HG03432 (cell line): ENCODE data around the gene FSTL4.

ENCODE experiments used
- ATAC-seq: cut with Tn5 transposase; IDR thresholded peaks from one replicate; pipeline ENCODE4 v1.9.1; 2021; ENCODE audit warnings: mild to moderate bottlenecking, moderate library complexity; ENCODE audit not compliant: unreplicated experiment

The FSTL4 gene

DNA sequence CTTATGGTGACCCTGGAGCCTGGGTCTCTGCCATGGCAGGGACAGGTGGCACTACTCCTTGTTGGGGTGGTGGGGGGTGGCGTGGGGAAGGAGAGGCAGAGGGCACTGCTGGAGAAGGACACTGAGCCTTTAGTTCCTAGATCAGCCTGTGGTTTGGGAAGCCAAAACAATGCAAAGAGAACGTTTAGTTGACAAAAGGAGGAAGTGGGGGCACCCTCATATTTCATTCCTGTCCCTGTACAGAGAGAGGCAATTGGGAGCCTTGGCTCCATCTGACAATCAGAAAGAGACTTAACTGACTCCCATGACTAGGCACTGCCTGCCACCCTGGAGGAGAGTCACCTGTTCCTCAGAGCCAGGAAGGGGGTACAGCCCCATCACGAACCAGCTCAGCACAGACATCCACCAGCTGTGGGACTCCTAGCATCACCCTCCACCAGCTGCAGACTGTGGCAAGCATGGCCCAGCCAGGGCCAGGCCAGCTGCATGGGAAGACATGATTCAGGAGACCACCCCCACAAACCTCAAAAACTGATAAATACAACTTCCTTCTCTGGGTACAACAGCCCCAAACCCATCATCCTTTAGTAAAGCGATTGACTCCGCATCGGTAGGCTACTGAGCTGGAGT is 303.1 kb downstream of the FSTL4 start:
- ATAC-seq: no peak

DNA sequence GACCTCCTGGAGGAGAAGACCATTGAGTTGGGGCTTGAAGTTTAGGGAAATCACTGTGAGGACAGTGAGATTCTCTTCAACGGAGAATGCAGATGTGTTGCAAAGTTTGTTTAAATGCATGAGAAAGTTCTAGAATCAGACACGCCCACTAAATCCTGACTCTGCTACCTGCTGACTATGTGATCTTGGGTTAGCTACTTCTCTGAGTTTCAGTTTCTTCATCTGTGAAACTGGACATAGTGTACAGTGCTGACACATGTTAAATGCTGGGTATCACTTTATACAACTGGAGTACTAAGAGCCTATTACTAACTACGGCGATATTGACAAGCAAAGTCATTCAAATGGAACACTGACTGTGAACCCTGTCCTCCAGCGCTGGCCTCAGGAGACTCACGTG is 305.1 kb downstream of the FSTL4 start:
- ATAC-seq: no peak

DNA sequence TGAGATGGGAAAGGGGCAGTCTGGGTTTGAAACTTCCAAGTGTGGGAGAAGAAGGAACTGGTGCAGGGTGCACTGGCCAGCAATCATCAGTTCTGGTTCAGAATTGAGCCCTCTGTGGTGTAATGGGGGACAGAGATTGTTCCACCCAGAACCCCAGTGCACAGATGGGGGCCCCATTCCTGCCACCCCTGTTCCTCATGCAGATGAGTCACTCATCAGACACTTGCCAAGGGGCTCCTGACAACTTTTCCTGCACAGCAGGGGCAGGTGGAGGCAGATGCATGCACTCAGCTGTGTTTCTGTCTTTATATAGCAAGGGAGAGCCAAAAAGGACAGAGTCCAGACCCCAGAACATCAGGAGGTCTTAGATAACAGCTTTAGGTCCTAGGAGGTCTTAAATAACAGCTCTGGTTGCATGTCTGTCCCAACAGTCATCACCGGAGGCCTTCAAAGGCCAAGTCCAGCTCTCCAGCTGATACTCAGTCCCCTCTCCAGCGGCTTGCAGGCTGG is 307.6 kb downstream of the FSTL4 start:
- no peak for ATAC-seq

DNA sequence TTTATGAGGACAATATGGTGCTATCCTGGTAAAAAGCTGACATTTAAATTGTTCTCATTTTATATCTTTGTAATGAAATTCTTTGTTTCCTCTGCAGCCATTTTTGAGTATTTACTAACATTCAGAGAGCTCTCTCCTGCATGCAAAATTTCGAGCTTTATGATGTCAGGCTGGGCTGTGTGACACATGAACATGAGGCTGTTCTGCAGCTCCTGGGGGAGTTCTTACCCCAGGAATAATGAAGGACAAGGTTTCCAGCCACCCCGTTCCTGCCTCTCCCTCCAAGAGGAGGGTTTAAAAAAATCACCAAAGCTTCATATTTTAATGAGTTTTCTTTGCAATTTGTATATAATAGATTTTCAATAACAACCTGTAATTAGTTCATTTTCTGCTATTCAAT is 308.2 kb downstream of the FSTL4 start:
- ATAC-seq: no peak

DNA sequence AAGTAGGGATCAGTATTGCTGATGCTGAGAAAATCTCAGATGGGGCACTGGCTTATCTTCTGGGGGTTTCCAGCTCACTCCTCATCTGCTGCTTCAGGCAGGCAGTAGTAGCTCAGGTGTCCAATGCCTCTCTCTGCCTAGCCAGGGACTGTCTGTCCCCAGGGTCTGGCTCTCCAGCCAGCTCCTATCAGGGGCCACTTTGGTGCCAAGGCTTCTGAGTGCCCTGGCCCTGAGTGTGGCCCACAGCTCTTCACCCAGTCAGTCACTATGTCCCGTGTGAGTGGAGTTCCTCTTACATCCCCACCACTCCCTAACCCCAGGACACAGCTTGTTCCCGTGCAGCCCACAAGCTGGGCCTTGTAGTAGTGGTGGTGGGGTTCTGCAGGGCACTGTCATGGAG is 309.0 kb downstream of the FSTL4 start:
- no peak for ATAC-seq

DNA sequence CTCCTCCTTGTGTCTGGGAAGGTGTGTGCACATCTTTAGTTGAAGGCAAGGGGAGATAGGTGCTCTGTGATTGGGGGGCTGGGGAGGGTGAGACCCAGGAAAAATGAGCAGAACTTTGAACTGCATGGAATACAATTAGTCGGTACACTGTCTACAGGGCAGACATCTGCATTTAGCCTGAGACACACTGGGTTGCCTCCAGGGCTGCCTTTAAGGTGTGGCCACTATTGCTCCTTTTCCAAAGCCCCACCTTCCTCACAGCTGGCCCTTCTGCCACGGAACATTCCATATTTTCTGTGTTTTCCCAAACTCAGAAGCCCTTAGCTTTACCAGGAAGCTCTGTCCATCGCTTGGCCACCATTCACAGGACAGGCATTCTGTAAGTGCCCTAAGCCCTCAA is 312.6 kb downstream of the FSTL4 start:
- no peak for ATAC-seq

DNA sequence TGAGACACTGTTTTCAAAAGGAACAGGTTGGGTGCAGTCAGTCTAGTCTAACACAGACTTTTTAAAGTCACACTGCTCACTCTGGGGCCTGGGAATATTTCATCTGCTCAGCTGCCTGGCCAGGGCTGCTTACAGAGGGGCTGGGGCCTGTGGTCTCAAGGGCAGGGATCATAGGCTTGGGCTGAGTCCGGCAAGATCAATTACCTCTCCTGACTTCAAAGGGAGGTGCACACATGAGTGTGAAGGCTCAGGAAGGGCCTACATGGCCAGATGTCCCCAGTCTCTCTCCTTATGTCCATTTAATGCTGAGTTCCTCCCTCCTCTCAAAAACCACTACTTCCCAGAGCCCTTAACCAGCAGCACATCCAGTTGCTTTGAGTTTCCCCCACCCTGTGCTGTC is 313.3 kb downstream of the FSTL4 start:
- no peak for ATAC-seq

DNA sequence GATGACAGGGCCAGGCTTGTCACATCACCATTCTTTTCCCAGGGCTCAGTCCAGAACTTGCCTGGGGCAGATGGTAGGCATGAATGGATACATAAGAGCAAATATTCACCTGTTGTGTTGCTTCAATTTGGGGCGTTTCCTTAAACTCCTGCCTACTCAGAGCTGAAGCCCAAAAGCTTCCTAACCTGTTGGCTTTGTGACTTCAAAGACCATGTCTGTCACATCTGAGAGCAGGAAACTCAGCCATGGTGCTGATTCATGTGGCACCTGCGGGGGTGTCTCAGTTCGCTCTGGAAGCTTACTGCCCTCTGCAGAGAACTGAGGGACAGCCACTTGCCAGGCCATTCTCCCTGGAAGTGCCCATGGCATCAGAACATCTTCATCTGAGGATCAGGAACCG is 313.9 kb downstream of the FSTL4 start:
- ATAC-seq: no peak

DNA sequence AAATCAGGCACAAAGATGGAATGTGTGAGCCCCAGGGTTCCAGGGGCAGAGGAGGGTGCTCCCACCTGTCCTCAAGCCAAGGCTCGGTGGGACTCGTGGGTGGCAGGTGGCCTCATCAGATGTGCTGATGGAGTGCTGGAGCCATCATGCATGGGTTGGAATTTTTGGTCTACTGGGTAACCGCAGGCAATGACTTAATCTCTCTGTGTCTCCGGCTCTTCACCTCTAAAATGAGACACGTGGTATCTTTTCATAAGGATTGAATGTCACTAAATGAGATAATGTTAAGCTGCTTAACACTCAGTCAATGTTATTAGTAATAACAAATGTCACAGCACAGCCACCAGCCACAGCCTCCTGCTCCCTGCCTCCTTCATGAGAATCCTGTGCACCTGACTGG is 315.0 kb downstream of the FSTL4 start:
- no peak for ATAC-seq

DNA sequence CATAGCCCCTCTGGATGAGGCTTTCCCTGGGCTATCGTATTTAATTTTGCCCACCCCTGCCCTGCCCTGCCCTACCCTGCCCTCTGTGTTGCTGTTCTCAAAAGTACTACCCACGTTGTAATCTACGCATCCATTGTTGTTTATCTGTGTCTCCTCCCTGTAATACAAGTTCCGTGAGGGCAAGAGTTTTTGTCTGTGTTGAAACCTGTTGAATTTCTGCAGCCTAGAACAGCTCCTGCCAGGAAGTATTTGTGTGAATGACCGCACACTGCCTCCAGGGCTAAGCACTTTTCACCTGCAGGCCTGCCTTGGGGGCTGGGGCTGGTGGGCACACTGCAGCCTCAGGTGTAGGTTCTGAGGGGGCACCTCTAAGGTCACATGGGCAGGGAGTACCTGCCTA is 315.7 kb downstream of the FSTL4 start:
- ATAC-seq: no peak

DNA sequence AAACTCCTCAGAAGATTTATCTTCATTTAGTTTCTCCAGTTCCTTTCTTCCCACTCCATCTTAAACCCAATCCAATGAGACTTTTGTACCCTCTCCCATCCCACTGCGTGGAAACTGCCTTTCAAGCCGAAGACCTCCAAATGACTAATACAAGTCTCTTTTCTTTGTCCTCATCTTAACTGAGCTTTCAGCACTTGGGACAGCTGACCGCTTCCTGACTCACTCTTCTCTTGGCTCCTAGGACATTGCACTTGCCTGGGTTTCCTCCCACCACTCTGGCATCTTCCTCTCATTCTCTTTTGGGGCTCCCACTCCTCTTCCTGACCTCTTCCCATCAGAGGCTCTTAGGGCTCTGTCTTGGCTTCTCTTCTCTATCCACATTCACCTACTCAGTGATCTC is 316.8 kb downstream of the FSTL4 start:
- ATAC-seq: no peak

DNA sequence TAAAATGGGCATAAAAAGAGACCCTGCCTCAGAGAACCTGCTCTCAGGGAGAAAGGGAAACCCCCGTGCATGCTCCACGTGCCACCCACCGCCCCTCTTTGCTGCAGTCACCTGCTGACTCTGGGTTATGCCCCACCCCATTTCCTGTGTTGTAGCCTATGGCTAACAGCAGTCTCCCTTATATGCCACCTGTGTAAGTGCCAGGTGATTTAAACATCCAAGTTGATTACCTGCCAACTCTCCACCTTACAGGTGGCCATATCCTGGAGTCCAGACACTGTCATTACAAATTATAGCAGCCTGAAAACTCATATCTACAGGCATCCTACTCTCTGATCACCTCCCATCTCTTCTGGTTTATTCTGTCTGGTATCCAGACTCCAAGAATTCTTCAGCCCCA is 318.0 kb downstream of the FSTL4 start:
- no peak for ATAC-seq

DNA sequence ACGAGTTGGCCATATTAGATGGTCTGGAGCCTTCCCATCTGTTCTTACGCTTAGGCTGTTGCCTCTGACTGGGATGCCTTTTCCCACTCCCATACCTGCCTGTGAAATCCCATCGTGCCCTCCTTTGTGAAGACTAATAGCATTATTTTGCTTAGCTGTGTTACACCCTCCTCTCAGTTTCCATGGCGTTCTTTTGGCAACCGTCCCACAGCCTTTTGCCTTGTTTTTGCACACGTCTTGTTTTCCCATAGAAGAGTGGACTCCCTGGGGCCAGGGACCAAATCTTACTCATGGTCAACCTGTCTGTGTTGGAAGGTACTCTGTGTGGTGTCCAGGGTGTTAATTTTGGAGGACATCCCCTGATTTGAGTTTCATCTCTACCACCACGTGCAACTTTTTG is 318.4 kb downstream of the FSTL4 start:
- ATAC-seq: no peak

DNA sequence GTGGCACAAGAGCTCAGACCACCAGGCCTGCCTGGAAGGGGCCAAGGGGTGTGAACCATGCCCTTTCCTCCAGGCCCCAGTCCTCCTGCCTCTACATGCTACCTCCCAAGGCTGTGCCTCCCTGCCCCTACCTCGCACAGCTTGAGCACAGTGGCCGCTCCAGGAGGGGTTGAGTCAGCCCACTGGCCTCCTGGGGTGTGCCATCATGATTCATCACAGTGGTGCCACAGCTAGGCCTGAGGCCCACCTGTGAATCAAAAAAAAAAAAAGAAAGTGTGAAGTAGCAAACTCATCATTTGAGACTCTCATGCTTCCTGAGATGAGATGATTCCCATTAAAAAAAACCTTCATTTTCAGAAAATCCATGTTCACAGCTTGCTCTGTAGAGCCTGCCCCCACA is 320.0 kb downstream of the FSTL4 start:
- no peak for ATAC-seq

DNA sequence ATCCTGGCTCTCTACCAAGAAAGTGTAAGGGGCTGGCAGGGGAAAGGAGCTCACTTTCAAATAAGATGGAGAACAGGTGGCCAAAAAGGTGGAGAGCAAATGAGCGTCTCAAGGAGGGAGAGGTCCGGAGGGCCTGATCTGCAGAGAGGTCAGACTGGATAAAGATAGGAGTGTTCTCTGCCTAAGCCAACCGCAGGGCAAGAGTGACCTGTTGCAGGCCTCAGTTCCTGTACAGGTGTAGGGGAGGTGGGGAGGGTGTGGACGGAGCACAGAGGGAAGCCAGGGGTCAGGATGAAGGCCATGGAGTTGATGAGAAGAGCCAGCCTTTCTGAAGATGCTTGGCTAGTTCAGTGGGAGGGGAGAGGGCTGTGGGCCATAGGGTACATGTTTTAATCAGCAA is 320.8 kb downstream of the FSTL4 start:
- no peak for ATAC-seq

DNA sequence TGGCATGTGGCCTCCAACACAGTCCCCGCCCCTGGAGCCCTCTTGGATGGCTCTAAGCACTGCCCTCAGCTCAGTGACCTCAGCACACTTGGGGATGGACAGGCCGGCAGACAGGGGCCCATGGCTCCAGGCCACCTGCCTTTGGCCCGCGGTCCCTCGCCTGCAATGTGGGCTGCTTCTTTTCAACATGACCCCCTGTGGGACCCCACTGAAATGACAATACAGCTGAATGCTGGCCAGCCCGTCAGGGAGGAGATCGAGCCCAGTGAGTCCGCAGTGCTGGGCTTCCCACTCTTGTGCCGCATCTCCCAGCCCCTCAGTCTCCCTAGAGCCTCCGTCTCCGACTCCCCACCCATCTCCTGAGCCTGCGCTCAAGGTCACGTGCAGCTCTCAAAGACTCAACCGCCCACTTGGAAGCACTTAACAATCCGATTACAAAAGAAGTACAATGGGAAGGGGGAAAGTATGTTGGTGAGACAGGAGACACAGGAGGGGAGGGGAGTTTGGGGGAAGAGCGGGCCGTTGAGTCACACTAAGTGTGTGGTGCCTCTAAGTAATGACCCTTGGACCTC is 321.6 kb downstream of the FSTL4 start:
- ATAC-seq: no peak

DNA sequence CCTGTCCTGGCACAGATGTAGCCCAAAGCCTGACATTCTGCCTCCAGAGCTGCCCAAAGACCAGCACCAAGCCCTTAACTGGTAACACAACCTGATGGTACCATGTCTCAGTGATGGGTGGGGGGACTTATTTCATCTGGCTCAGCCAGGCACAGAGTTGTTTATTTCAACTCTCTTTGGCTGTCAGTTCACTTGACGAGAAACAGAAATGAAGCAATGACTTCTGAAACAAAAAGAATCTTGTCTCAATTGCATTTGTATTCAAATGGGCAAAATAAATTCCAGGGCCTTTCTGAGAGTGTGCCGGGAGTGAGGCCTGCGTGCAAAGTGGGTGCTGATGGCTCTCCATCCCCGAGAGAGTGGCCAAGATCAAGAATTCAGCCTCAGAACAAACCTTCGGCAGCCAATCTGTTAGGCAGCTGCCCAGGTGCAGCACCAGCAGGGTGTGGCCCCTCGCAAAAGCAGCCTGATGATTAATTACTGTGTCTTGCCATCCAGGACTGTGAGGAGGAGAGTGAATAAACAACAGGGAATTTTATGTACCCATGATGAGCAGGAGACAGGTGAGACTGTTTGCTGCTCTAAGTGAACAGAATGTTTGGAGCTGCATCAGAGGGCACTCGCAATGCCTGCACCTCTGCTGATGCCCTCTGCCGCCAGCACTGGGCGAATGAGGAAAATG is 322.5 kb downstream of the FSTL4 start:
- ATAC-seq: no peak

DNA sequence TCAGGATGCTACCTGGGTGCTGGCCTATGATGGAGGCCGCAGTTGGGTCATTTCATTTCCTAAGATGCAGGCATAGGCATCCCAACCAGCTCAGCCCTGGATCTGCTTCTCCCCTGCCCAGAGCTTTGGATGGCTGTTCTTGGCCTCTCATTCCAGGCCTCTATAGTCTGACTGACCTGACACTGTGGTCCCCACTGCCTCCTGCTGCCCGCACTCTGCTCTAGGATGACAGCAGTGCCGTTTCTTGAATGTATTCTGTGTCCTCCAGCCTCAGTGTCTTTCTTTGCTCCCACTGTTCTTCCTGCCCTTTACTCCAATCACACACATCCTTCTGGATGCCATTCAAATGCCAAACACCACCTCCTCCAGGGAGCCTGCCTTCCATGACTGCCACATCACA is 324.8 kb downstream of the FSTL4 start:
- ATAC-seq: no peak

DNA sequence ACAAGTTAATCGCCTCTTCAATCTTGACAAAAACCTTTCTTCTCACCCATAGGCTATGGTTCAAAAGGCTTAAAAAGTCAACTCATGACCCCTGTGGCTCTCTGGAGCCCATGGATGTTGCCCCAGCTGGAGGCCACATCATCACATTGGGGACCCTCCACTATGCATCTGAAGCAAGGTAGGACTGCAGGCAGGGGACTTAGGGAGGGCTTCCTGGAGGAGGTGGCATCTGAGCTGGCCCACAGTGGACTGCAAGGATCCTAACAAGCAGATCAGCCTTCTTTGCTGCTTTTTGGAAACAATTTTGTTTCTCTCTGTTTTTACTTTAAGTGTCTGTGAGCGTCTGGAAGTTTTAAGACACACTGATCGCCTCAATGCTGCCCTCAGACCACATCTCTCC is 325.9 kb downstream of the FSTL4 start:
- no peak for ATAC-seq

DNA sequence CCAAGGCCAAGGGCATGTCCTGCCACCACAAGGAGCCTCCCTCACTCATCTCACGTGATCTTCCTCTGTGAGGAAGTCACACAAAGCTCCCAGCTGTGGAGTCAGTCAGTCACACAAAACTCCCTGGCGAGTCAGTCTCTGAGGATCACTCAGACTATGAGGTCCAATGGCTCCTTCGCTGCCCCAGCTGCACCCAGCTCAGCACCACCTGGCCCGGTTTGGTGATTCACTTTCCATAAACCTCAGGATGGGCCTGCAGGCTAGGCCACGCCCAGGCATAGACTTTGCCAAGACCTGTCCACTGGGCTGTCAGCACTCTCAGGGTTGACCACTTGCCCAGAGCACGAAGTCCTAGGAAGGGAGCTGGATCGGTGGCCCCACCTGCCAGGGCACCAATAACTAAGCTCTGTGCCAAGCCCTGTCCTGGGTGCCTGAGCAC is 326.7 kb downstream of the FSTL4 start:
- ATAC-seq: no peak

DNA sequence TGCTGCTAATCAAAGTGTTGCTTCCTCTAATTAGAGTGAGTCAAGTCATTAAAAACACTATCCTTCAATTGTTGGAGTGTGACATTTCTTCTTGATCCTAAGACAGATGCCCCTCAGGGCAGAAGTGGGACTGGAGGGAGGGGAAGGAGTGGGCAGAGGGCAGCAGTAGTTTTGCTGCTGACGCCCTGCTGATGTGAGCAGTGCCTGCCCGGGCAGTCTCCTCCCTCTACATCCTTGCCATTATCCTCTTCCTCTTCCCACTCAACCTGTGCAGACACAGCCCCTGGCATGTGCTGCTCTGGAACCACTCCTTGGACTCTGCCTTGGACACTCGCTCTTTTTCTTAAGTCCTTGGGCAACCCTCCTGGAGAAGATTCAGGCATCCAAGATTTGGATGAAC is 328.0 kb downstream of the FSTL4 start:
- no peak for ATAC-seq

DNA sequence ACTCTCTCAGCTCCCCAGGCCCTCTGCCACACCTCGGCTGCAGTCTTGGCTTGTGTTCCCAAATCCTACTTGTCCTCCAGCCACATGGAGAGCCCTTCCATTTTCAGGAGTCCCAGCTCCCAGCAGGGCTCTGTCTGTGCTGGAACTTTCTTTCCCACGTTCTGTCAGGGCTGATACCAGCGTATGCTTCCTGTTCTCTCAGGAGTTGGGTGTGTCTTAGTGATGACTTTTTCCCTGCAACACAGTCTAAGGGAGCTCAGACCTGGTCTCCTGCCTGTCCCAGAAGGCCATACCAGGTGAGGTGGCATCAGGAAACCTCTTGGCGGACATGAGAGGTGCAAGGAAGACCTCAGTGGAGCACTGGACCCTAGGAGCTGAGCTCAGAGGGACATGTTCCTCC is 334.0 kb downstream of the FSTL4 start:
- ATAC-seq: no peak
